HEK293 (cell line): ENCODE measurements around the gene FGF9.

ENCODE experiments used
- CTCF ChIA-PET: fragments of 350-600 bp; formaldehyde crosslinking; extraction: SDS; loops from one replicate; lab custom pipeline; 2021; ENCODE audit warnings: antibody characterized with exemption; lab: Yijun Ruan, JAX
- POLR2A ChIA-PET: fragments of 300-600 bp; formaldehyde crosslinking; extraction: SDS; loops from one replicate; lab custom pipeline; 2020; ENCODE audit warnings: antibody characterized with exemption, inconsistent platforms; lab: Yijun Ruan, JAX
- H3K27ac ChIP-seq: fragments of 200-500 bp; sonication (Bioruptor generic); 2 replicates; pipeline ENCODE4 v1.5.1; 2014; ENCODE audit warnings: low read depth, low read length, control low read depth, inconsistent platforms; ENCODE audit errors: extremely low read depth
- H3K36me3 ChIP-seq, 2 experiments: fragments of 200-500 bp in 1 of 2; sonication (Bioruptor generic) in 1 of 2; 1 replicate in 1 of 2; 2 replicates in 1 of 2; pipeline ENCODE4 v1.5.1; 2014 to 2017; ENCODE audit warnings: inconsistent platforms in 2 of 2, low read length in 2 of 2; ENCODE audit not compliant: control insufficient read depth in 2 of 2, insufficient read depth in 1 of 2
- H3K4me1 ChIP-seq: fragments of 200-500 bp; sonication (Bioruptor generic); 2 replicates; pipeline ENCODE4 v1.5.1; 2014; ENCODE audit warnings: mild to moderate bottlenecking, low read length, inconsistent platforms; ENCODE audit not compliant: control insufficient read depth, insufficient read depth
- H3K4me3 ChIP-seq: 2 replicates; pipeline ENCODE4 v1.5.1; 2011; ENCODE audit warnings: low read depth, mild to moderate bottlenecking, control low read depth, low read length, moderate library complexity
- H3K9me3 ChIP-seq: fragments of 200-500 bp; sonication (Bioruptor generic); 2 replicates; pipeline ENCODE4 v1.5.1; 2014; ENCODE audit warnings: low read depth, low read length, inconsistent platforms; ENCODE audit not compliant: control insufficient read depth, insufficient read depth
- EGR2 ChIP-seq: fragments of 450-650 bp; formaldehyde crosslinking; IDR thresholded peaks from 2 replicates; pipeline ENCODE4 v1.5.1; 2016; ENCODE audit warnings: low read depth, missing biosample characterization, missing genetic modification characterization
- TCF7L2 ChIP-seq: IDR thresholded peaks from 2 replicates; pipeline ENCODE4 v1.6.1; 2011; ENCODE audit warnings: low read depth, mild to moderate bottlenecking, inconsistent platforms, low read length, moderate library complexity, borderline replicate concordance
- YY2 ChIP-seq: fragments of 450-650 bp; formaldehyde crosslinking; IDR thresholded peaks from 2 replicates; pipeline ENCODE4 v1.5.1; 2016; ENCODE audit warnings: missing biosample characterization, missing genetic modification characterization
- ZBTB1 ChIP-seq: fragments of 450-650 bp; formaldehyde crosslinking; IDR thresholded peaks from 2 replicates; pipeline ENCODE4 v1.5.1; 2016; ENCODE audit warnings: missing biosample characterization, missing genetic modification characterization
- ZNF184 ChIP-seq: fragments of 450-650 bp; IDR thresholded peaks from 2 replicates; pipeline ENCODE4 v1.5.1; 2018; ENCODE audit warnings: missing biosample characterization, mild to moderate bottlenecking, missing genetic modification characterization
- ZNF214 ChIP-seq: fragments of 450-650 bp; formaldehyde crosslinking; IDR thresholded peaks from 2 replicates; pipeline ENCODE4 v1.5.1; 2017; ENCODE audit warnings: missing biosample characterization, mild to moderate bottlenecking, missing genetic modification characterization, borderline replicate concordance
- ZNF433 ChIP-seq: fragments of 450-650 bp; formaldehyde crosslinking; IDR thresholded peaks from 2 replicates; pipeline ENCODE4 v1.5.1; 2016; ENCODE audit warnings: missing biosample characterization, missing genetic modification characterization, low read depth
- ZNF560 ChIP-seq: fragments of 450-650 bp; formaldehyde crosslinking; IDR thresholded peaks from 2 replicates; pipeline ENCODE4 v1.5.1; 2017; ENCODE audit warnings: missing biosample characterization, missing genetic modification characterization, borderline replicate concordance
- ZNF707 ChIP-seq: fragments of 450-650 bp; formaldehyde crosslinking; IDR thresholded peaks from 2 replicates; pipeline ENCODE4 v1.5.1; 2016; ENCODE audit warnings: missing biosample characterization, missing genetic modification characterization
- TF ChIP-seq, protein P1 (sequence below): fragments of 450-650 bp; formaldehyde crosslinking; IDR thresholded peaks from 2 replicates; pipeline ENCODE4; 2016; ENCODE audit warnings: missing biosample characterization, missing genetic modification characterization
- TF ChIP-seq, protein P2 (sequence below): fragments of 450-650 bp; formaldehyde crosslinking; IDR thresholded peaks from 2 replicates; pipeline ENCODE4 v1.5.1; 2016; ENCODE audit warnings: missing biosample characterization, missing genetic modification characterization, borderline replicate concordance
- TF ChIP-seq, protein P3 (sequence below): fragments of 450-650 bp; formaldehyde crosslinking; IDR thresholded peaks from 2 replicates; pipeline ENCODE4 v1.5.1; 2016; ENCODE audit warnings: missing biosample characterization, missing genetic modification characterization
- TF ChIP-seq, protein P4 (sequence below): fragments of 450-650 bp; formaldehyde crosslinking; IDR thresholded peaks from 2 replicates; pipeline ENCODE4 v1.5.1; 2017; ENCODE audit warnings: missing biosample characterization, mild to moderate bottlenecking, missing genetic modification characterization, moderate library complexity
- TF ChIP-seq, protein P5 (sequence below): fragments of 450-650 bp; formaldehyde crosslinking; conservative IDR thresholded peaks from 2 replicates; pipeline ENCODE4 v1.5.1; 2016; ENCODE audit warnings: low read depth, missing biosample characterization, missing genetic modification characterization

FGF9 gene

DNA sequence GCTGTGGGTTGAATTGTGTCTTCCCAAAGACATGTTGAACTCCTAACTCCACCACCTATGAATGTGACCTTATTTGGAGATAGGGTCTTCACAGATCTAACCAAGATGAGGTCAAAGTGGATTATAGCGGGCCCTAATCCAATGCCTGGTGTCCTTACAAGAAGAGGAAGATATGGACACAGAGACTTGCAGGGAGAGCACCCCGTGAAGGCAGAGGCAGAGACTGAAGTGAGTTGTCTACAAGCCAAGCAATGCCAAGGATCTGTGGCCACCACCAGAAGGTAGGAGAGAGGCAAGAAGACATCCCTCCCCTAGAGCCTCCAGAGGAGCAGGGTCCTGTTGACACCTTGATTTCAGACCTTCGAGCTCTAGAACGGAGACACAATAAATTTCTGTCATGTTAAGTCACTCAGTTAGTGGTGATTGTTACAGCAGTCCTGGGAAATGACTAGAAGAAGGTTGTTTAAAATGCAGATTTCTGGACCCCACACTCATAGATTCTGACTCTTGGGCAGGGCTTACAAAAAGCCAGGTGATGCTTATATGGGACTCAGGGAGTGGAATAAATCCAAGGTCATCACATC lies 70.6 kb downstream of the FGF9 start:
- no peaks in the 10 kb centered on the region for H3K9me3 ChIP-seq
- H3K4me3 ChIP-seq = no peak overlapping the region
- TF ChIP-seq EGR2 (tag by site-specific recombination) (no peak), ZNF433 (tag by site-specific recombination) (no peak), TCF7L2 (no peak), ZBTB1 (tag by site-specific recombination) (no peak), ZNF707 (tag by site-specific recombination) (no peak), ZNF560 (tag by site-specific recombination) (no peak), ZNF184 (tag by site-specific recombination) (no peak), YY2 (tag by site-specific recombination) (no peak), ZNF214 (tag by site-specific recombination) (no peak)
- TF ChIP-seq, protein P1, sequence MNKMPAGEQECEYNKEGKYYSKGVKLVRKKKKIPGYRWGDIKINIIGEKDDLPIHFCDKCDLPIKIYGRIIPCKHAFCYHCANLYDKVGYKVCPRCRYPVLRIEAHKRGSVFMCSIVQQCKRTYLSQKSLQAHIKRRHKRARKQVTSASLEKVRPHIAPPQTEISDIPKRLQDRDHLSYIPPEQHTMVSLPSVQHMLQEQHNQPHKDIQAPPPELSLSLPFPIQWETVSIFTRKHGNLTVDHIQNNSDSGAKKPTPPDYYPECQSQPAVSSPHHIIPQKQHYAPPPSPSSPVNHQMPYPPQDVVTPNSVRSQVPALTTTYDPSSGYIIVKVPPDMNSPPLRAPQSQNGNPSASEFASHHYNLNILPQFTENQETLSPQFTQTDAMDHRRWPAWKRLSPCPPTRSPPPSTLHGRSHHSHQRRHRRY (tag by site-specific recombination) = no peak
- TF ChIP-seq, protein P2, sequence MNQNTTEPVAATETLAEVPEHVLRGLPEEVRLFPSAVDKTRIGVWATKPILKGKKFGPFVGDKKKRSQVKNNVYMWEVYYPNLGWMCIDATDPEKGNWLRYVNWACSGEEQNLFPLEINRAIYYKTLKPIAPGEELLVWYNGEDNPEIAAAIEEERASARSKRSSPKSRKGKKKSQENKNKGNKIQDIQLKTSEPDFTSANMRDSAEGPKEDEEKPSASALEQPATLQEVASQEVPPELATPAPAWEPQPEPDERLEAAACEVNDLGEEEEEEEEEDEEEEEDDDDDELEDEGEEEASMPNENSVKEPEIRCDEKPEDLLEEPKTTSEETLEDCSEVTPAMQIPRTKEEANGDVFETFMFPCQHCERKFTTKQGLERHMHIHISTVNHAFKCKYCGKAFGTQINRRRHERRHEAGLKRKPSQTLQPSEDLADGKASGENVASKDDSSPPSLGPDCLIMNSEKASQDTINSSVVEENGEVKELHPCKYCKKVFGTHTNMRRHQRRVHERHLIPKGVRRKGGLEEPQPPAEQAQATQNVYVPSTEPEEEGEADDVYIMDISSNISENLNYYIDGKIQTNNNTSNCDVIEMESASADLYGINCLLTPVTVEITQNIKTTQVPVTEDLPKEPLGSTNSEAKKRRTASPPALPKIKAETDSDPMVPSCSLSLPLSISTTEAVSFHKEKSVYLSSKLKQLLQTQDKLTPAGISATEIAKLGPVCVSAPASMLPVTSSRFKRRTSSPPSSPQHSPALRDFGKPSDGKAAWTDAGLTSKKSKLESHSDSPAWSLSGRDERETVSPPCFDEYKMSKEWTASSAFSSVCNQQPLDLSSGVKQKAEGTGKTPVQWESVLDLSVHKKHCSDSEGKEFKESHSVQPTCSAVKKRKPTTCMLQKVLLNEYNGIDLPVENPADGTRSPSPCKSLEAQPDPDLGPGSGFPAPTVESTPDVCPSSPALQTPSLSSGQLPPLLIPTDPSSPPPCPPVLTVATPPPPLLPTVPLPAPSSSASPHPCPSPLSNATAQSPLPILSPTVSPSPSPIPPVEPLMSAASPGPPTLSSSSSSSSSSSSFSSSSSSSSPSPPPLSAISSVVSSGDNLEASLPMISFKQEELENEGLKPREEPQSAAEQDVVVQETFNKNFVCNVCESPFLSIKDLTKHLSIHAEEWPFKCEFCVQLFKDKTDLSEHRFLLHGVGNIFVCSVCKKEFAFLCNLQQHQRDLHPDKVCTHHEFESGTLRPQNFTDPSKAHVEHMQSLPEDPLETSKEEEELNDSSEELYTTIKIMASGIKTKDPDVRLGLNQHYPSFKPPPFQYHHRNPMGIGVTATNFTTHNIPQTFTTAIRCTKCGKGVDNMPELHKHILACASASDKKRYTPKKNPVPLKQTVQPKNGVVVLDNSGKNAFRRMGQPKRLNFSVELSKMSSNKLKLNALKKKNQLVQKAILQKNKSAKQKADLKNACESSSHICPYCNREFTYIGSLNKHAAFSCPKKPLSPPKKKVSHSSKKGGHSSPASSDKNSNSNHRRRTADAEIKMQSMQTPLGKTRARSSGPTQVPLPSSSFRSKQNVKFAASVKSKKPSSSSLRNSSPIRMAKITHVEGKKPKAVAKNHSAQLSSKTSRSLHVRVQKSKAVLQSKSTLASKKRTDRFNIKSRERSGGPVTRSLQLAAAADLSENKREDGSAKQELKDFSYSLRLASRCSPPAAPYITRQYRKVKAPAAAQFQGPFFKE (tag by site-specific recombination) = no peak
- TF ChIP-seq, protein P3, sequence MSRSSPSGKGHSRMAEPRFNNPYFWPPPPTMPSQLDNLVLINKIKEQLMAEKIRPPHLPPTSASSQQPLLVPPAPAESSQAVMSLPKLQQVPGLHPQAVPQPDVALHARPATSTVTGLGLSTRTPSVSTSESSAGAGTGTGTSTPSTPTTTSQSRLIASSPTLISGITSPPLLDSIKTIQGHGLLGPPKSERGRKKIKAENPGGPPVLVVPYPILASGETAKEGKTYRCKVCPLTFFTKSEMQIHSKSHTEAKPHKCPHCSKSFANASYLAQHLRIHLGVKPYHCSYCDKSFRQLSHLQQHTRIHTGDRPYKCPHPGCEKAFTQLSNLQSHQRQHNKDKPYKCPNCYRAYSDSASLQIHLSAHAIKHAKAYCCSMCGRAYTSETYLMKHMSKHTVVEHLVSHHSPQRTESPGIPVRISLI (tag by site-specific recombination) = no peak
- TF ChIP-seq, protein P4, sequence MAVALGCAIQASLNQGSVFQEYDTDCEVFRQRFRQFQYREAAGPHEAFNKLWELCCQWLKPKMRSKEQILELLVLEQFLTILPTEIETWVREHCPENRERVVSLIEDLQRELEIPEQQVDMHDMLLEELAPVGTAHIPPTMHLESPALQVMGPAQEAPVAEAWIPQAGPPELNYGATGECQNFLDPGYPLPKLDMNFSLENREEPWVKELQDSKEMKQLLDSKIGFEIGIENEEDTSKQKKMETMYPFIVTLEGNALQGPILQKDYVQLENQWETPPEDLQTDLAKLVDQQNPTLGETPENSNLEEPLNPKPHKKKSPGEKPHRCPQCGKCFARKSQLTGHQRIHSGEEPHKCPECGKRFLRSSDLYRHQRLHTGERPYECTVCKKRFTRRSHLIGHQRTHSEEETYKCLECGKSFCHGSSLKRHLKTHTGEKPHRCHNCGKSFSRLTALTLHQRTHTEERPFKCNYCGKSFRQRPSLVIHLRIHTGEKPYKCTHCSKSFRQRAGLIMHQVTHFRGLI (tag by site-specific recombination) = no peak
- TF ChIP-seq, protein P5, sequence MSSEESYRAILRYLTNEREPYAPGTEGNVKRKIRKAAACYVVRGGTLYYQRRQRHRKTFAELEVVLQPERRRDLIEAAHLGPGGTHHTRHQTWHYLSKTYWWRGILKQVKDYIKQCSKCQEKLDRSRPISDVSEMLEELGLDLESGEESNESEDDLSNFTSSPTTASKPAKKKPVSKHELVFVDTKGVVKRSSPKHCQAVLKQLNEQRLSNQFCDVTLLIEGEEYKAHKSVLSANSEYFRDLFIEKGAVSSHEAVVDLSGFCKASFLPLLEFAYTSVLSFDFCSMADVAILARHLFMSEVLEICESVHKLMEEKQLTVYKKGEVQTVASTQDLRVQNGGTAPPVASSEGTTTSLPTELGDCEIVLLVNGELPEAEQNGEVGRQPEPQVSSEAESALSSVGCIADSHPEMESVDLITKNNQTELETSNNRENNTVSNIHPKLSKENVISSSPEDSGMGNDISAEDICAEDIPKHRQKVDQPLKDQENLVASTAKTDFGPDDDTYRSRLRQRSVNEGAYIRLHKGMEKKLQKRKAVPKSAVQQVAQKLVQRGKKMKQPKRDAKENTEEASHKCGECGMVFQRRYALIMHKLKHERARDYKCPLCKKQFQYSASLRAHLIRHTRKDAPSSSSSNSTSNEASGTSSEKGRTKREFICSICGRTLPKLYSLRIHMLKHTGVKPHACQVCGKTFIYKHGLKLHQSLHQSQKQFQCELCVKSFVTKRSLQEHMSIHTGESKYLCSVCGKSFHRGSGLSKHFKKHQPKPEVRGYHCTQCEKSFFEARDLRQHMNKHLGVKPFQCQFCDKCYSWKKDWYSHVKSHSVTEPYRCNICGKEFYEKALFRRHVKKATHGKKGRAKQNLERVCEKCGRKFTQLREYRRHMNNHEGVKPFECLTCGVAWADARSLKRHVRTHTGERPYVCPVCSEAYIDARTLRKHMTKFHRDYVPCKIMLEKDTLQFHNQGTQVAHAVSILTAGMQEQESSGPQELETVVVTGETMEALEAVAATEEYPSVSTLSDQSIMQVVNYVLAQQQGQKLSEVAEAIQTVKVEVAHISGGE (tag by site-specific recombination) = no peak
- TF ChIP-seq, all 188 proteins: peak for 0
- CTCF ChIA-PET = no interaction called here
- Histone ChIP-seq H3K27ac (no peak overlapping the region), H3K4me1 (no peaks in the 10 kb centered on the region), H3K36me3 (no peaks in the 10 kb centered on the region)
- POLR2A ChIA-PET = no interaction called here
